HL-60 (cell line): Measurements from ENCODE around the gene MED13L.

Experiments
- DNase-seq, 2 experiments: peaks; one replicate each; pipeline ENCODE4 v3.0.0-alpha.2; 2010 to 2020; ENCODE audit warnings: low read depth in 1 of 2, low spot score in 1 of 2
- H3K27ac ChIP-seq: fragments of 250-450 bp; sonication (Bioruptor Pico); replicated peaks from 2 replicates; pipeline ENCODE4 v1.5.1; 2020; ENCODE audit warnings: mild to moderate bottlenecking, moderate library complexity
- H3K27me3 ChIP-seq: fragments of 250-450 bp; sonication (Bioruptor Pico); 2 replicates; pipeline ENCODE4 v1.5.1; 2021; ENCODE audit warnings: mild to moderate bottlenecking, moderate library complexity; ENCODE audit not compliant: insufficient read depth, poor library complexity, severe bottlenecking
- H3K4me3 ChIP-seq: replicated peaks from 2 replicates; pipeline ENCODE4 v1.5.1; 2011; ENCODE audit warnings: mild to moderate bottlenecking, control low read depth, low read length; ENCODE audit not compliant: insufficient read depth
- CTCF ChIP-seq: IDR thresholded peaks from one replicate; pipeline ENCODE4 v1.5.1; 2011; ENCODE audit warnings: low read length, control low read depth, inconsistent platforms; ENCODE audit not compliant: insufficient read depth
- GABPA ChIP-seq: IDR thresholded peaks from 2 replicates; pipeline ENCODE4 v1.6.1; 2012; ENCODE audit warnings: low read depth
- POLR2AphosphoS5 ChIP-seq: IDR thresholded peaks from 2 replicates; pipeline ENCODE4 v1.6.1; 2012; ENCODE audit warnings: low read depth
- SPI1 ChIP-seq: IDR thresholded peaks from 2 replicates; pipeline ENCODE4 v1.6.1; 2012; ENCODE audit warnings: low read depth, mild to moderate bottlenecking, borderline replicate concordance
- TF ChIP-seq, protein P1 (sequence below): IDR thresholded peaks from 2 replicates; pipeline ENCODE4 v1.6.1; 2012; ENCODE audit warnings: low read depth; ENCODE audit not compliant: insufficient replicate concordance

MED13L gene

GRCh38 chr12:116226026-116226425 lies 51.5 kb downstream of the MED13L start:
- no peak for DNase-seq
- Histone ChIP-seq H3K4me3 (no peak overlapping the region), H3K27ac (no peak overlapping the region), H3K27me3 (no peaks in the 10 kb centered on the region)
- TF ChIP-seq POLR2AphosphoS5 (no peak), SPI1 (no peak), GABPA (no peak), CTCF (no peak)
- TF ChIP-seq, protein P1, sequence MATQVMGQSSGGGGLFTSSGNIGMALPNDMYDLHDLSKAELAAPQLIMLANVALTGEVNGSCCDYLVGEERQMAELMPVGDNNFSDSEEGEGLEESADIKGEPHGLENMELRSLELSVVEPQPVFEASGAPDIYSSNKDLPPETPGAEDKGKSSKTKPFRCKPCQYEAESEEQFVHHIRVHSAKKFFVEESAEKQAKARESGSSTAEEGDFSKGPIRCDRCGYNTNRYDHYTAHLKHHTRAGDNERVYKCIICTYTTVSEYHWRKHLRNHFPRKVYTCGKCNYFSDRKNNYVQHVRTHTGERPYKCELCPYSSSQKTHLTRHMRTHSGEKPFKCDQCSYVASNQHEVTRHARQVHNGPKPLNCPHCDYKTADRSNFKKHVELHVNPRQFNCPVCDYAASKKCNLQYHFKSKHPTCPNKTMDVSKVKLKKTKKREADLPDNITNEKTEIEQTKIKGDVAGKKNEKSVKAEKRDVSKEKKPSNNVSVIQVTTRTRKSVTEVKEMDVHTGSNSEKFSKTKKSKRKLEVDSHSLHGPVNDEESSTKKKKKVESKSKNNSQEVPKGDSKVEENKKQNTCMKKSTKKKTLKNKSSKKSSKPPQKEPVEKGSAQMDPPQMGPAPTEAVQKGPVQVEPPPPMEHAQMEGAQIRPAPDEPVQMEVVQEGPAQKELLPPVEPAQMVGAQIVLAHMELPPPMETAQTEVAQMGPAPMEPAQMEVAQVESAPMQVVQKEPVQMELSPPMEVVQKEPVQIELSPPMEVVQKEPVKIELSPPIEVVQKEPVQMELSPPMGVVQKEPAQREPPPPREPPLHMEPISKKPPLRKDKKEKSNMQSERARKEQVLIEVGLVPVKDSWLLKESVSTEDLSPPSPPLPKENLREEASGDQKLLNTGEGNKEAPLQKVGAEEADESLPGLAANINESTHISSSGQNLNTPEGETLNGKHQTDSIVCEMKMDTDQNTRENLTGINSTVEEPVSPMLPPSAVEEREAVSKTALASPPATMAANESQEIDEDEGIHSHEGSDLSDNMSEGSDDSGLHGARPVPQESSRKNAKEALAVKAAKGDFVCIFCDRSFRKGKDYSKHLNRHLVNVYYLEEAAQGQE: no peak

GRCh38 chr12:116222358-116222757 lies 55.1 kb downstream of the MED13L start:
- peak in 1 of 2 experiments; percentile 43 for DNase-seq
- Histone ChIP-seq H3K4me3 (no peak overlapping the region), H3K27me3 (no peaks in the 10 kb centered on the region), H3K27ac (no peak overlapping the region)
- TF ChIP-seq CTCF (no peak), GABPA (no peak), POLR2AphosphoS5 (no peak), SPI1 (no peak)
- TF ChIP-seq, protein P1: no peak

- no peak for TF ChIP-seq GABPA
- no peak for TF ChIP-seq CTCF
- TF ChIP-seq SPI1: no peak
- TF ChIP-seq POLR2AphosphoS5: no peak
- TF ChIP-seq, protein P1: no peak
- no peak for DNase-seq
Observed at GRCh38 chr12:116220756-116221155, 56.7 kb downstream of the MED13L start.

More at GRCh38 chr12:116220756-116221155, 56.7 kb downstream of the MED13L start:
- Histone ChIP-seq H3K4me3 (no peak overlapping the region), H3K27me3 (no peaks in the 10 kb centered on the region), H3K27ac (no peak overlapping the region)
